Fibroblast of villous mesenchyme (primary cell): ENCODE results near the gene PRUNE1. TPM values are rescaled to one million over a fixed set of nuclear protein-coding genes. Genes with fewer than 3 reads are reported as not detected.

ENCODE experiments used
- DNase-seq: peaks from one replicate; pipeline ENCODE4 v3.0.0-alpha.2; 2010; ENCODE audit warnings: low read depth
- H3K4me3 ChIP-seq: 2 replicates; pipeline ENCODE4 v1.5.1; 2011; ENCODE audit warnings: low read depth, mild to moderate bottlenecking, low read length
- total RNA-seq: library from RNA; depleted of rRNA; stranded (reverse); fragments of >200 nt; gene quantifications from 2 replicates; pipeline ENCODE4 v1.2.3, GENCODE V29; 2012
- TF ChIP-seq, protein P1 (sequence below): IDR thresholded peaks from 2 replicates; pipeline ENCODE4 v1.5.1; 2012; ENCODE audit warnings: low read depth, mild to moderate bottlenecking, low read length; ENCODE audit not compliant: insufficient read depth

PRUNE1 gene
- total RNA-seq, 1 donor: 12.1 TPM

DNA sequence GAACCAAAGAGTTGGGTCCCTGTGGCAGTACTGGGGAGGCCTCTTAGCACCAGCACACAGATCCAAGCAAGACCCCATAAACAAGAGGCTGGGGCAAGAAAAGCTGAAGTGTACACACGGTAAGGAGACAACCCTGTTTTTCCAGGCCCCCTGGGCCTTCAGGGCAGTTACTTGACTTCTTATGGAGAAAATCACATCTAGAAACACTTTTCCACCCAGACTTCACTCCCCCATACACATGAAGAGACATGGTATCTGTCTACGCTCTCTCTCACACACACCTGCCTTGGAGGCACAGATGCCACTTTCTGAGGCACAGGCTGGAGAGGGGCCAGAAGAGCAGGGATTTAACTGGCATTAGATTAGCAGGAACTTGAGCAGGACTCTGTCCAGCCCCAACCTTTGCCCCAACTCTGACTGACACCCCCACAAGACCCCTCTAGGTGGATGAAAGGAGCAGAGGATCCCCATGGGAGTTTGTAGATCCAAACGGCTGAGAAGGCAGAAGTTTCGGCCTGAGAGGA, 35.8 kb upstream of the PRUNE1 start:
- TF ChIP-seq, protein P1, sequence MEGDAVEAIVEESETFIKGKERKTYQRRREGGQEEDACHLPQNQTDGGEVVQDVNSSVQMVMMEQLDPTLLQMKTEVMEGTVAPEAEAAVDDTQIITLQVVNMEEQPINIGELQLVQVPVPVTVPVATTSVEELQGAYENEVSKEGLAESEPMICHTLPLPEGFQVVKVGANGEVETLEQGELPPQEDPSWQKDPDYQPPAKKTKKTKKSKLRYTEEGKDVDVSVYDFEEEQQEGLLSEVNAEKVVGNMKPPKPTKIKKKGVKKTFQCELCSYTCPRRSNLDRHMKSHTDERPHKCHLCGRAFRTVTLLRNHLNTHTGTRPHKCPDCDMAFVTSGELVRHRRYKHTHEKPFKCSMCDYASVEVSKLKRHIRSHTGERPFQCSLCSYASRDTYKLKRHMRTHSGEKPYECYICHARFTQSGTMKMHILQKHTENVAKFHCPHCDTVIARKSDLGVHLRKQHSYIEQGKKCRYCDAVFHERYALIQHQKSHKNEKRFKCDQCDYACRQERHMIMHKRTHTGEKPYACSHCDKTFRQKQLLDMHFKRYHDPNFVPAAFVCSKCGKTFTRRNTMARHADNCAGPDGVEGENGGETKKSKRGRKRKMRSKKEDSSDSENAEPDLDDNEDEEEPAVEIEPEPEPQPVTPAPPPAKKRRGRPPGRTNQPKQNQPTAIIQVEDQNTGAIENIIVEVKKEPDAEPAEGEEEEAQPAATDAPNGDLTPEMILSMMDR: no peak
- no peak for DNase-seq
- peak overlapping the region; percentile 86 for H3K4me3 ChIP-seq

DNA sequence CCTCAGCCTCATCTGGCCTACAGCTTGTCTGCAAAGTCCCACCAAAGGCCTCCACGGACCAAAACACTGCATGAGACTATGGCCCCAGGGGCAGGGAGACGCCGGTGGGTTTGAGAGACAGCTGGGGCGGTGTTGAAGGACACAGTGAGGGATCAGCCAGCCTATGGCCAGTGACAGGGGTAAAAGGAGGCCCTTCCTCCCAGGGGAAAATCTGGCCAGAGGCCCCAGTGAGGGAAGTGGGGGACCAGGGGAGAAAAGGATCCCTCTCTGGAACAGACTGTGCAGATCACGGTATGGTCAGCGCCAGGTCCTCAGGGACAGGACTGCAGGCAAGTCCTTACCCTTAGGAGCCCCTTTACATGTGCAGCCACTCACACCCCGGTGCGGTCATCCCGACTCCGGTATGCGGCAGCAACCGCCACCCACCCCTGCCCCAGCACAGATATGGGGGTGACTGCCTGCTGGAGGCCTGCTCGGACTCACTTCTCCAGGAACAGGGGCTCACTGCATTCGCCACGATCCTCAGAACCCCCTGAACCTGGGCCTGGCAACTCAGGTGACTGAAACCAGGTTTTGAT, 34.9 kb upstream of the PRUNE1 start:
- DNase-seq: peak; percentile 19

DNA sequence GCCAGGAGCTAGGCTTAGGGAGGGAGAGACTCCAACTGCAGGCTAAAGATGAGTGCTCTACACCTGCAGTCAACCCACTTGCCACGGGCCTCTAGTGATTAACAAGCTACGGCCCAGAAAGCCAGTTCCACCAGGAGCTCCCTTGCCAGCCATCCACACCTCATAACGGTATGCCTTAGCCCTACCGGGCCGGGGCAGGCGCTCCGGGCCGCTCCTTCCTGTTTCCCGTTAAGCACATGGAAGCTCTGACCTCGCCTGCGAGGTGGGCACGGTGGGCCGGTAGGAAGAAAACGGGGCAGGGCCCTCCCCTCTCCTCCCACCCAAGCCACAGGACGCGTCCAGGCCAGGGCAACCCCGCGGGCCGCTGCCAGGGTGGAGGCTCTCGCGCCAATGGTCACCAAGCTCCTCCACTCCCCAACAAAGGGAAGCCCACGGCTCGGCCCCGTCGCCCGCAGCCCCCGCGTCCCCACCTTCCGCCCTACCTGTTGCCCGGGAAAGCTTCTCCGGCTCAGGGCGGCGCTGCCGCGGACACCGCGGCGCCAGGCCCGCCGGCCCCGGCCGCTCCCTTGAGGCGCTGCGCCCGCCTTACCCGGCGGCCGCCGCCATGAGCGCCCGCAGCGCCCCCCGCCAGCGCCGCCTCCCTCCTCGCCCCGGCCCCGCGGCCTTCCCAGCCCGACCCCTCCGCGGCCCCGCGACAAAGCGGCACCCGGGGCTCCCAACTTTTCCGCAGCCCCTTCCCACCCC, 34.2 kb upstream of the PRUNE1 start:
- H3K4me3 ChIP-seq: peak overlapping the region; percentile 86
- DNase-seq: peak; percentile 23
- TF ChIP-seq, protein P1: no peak

More for the DNA sequence above, 34.9 kb upstream of the PRUNE1 start:
- TF ChIP-seq, protein P1: no peak
- H3K4me3 ChIP-seq: peak overlapping the region; percentile 86

DNA sequence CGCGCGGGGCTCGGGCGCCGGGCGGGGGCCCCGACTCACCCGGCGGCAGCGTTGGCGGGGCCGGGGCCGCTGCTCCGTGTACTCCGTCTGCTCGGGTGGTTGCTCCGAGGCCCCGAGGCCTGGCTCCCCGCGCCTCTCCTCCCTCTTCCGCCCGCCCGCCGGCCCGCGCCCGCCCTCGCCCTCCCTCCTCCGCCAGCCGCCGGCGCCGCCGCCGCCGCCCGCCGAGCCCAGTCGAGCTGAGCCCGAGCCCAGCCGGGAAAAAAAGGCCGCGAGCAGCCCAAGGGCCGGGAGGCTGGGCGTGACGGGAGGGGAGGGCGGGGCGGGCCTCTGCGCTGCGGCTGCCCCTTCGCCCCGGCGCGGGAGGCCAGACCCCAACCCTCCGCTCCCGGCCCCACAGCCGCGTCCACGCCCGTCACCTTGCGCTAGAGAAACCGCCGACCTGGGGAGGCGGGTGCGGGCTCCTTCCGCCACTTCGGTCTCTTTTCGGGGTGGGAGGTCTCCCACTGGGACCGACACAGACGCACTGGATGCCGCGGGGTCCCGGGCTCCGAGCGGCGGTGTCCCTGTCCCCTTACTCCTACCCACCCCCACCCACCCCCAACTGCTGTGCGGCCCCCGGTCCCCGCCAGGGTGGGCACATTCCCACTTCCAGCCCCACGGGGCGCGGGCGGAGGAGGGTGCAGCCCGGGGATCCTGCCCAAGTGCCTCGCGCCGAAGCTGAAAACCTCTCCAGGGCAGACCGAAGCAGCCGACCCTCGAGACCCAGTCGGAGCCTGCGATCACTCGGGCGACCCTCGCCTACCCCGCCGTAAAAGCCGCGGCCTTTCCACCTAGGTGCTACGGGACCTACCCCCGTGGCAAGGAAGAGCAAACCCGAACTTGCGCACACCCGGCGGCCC, 33.4 kb upstream of the PRUNE1 start, which contains the start of gene CERS2:
CERS2 (minus strand) TSS at position 256 of the 899 bp plus-strand sequence. CDS start 5,745 bp downstream, outside the sequence.
- peak within 1 kb of the TSS; percentile 86 for H3K4me3 ChIP-seq
- DNase-seq: peak; percentile 83
- TF ChIP-seq, protein P1: no peak

DNA sequence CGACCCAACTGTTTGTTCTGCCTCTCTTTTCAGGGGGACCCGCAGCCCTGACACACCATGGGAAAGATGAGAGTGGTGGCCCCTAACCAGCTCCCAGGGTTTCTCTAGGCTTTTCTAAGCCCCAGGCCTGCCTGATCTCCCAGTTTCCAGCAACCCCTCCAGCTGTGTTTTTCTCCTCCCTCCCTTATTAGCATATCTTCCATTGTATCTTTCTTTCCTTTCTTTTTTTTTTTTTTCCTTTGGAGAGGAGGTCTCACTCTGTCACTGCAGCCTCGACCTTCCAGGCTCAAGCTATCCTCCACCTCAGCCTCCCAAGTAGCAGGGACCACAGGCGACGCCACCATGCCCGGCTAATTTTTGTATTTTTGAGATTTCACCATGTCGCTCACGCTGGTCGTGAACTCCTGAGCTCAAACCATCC, 31.8 kb upstream of the PRUNE1 start:
- TF ChIP-seq, protein P1: no peak
- H3K4me3 ChIP-seq: no peak overlapping the region
- no peak for DNase-seq
